DND-41 (cell line): ENCODE results near the gene C1orf21.
A peak's percentile ranks its signal among the peaks of the same experiment; 100 is the strongest.

Source experiments
- ATAC-seq: fragments of 200-7000 bp; cut with Tn5 transposase; 3 replicates; pipeline ENCODE4 v1.9.1; 2021; ENCODE audit warnings: low read depth; ENCODE audit not compliant: insufficient read depth
- DNase-seq: peaks from one replicate; pipeline ENCODE4 v3.0.0-alpha.2; 2020
- H2AFZ ChIP-seq: 2 replicates; pipeline ENCODE4 v1.6.0; 2012; ENCODE audit warnings: low read depth, low read length
- H3K27ac ChIP-seq: 2 replicates; pipeline ENCODE4 v1.5.1; 2012; ENCODE audit warnings: low read length, inconsistent platforms
- H3K27me3 ChIP-seq: fragments of 200-600 bp; sonication (generic); 2 replicates; pipeline ENCODE4 v1.6.0; 2012; ENCODE audit warnings: low read length, mild to moderate bottlenecking, inconsistent platforms; ENCODE audit not compliant: insufficient read depth, poor library complexity
- H3K36me3 ChIP-seq: 2 replicates; pipeline ENCODE4 v1.5.1; 2012; ENCODE audit warnings: low read length, inconsistent platforms; ENCODE audit not compliant: insufficient read depth
- H3K4me1 ChIP-seq: 2 replicates; pipeline ENCODE4 v1.5.1; 2012; ENCODE audit warnings: mild to moderate bottlenecking, low read length; ENCODE audit not compliant: insufficient read depth
- H3K4me2 ChIP-seq: 2 replicates; pipeline ENCODE4 v1.6.0; 2012; ENCODE audit warnings: mild to moderate bottlenecking, moderate library complexity, low read length, inconsistent platforms; ENCODE audit not compliant: insufficient read depth
- H3K4me3 ChIP-seq, 2 experiments: fragments of 200-600 bp in 1 of 2; shearing (Covaris generic) in 1 of 2; 2 replicates each; pipeline ENCODE4 v1.5.1; 2012 to 2016; ENCODE audit warnings: inconsistent platforms in 2 of 2, low read length in 2 of 2, mild to moderate bottlenecking in 2 of 2, low read depth in 1 of 2, moderate library complexity in 1 of 2
- H3K79me2 ChIP-seq: 2 replicates; pipeline ENCODE4 v1.6.0; 2012; ENCODE audit warnings: low read length, inconsistent platforms; ENCODE audit not compliant: insufficient read depth
- H3K9ac ChIP-seq: 2 replicates; pipeline ENCODE4 v1.6.0; 2012; ENCODE audit warnings: low read depth, mild to moderate bottlenecking, inconsistent platforms, low read length, moderate library complexity
- H3K9me3 ChIP-seq: 2 replicates; pipeline ENCODE4 v1.5.1; 2012; ENCODE audit warnings: low read length, moderate library complexity, mild to moderate bottlenecking, inconsistent platforms; ENCODE audit not compliant: insufficient read depth, severe bottlenecking
- H4K20me1 ChIP-seq: 2 replicates; pipeline ENCODE4 v1.6.0; 2012; ENCODE audit warnings: low read length; ENCODE audit not compliant: insufficient read depth
- CTCF ChIP-seq: IDR thresholded peaks from 2 replicates; pipeline ENCODE4 v1.5.1; 2012; ENCODE audit warnings: borderline replicate concordance, low read length, moderate library complexity, mild to moderate bottlenecking; ENCODE audit not compliant: poor library complexity, severe bottlenecking; ENCODE audit errors: extremely low read depth
- EZH2 ChIP-seq: IDR thresholded peaks from 3 replicates; pipeline ENCODE4 v1.6.1; 2012; ENCODE audit warnings: borderline replicate concordance, low read depth, mild to moderate bottlenecking, moderate library complexity, low read length, inconsistent platforms; ENCODE audit not compliant: severe bottlenecking

The C1orf21 gene

GRCh38 chr1:184370850-184371249 is 16.0 kb upstream of the C1orf21 start:
- Histone ChIP-seq H3K36me3 (no peaks in the 10 kb centered on the region), H3K9ac (no peak overlapping the region), H3K9me3 (no peaks in the 10 kb centered on the region), H4K20me1 (no peaks in the 10 kb centered on the region), H3K4me3 (no peak overlapping the region), H3K4me1 (no peaks in the 10 kb centered on the region), H2AFZ (no peak overlapping the region), H3K27me3 (peaks cover 13% of the 10 kb centered on the region), H3K79me2 (no peaks in the 10 kb centered on the region), H3K4me2 (no peak overlapping the region), H3K27ac (no peak overlapping the region)
- TF ChIP-seq CTCF: no peak
- no peak for TF ChIP-seq EZH2
- DNase-seq: no peak
- ATAC-seq: no peak

GRCh38 chr1:184373155-184373554 is 13.7 kb upstream of the C1orf21 start:
- Histone ChIP-seq H3K9me3 (no peaks in the 10 kb centered on the region), H3K27me3 (peaks cover 9% of the 10 kb centered on the region), H3K36me3 (no peaks in the 10 kb centered on the region), H2AFZ (no peak overlapping the region), H3K4me3 (no peak overlapping the region), H3K9ac (no peak overlapping the region), H3K79me2 (no peaks in the 10 kb centered on the region), H4K20me1 (no peaks in the 10 kb centered on the region), H3K4me1 (no peaks in the 10 kb centered on the region), H3K27ac (no peak overlapping the region), H3K4me2 (no peak overlapping the region)
- TF ChIP-seq EZH2 (no peak), CTCF (no peak)
- no peak for DNase-seq
- ATAC-seq: no peak

DNA sequence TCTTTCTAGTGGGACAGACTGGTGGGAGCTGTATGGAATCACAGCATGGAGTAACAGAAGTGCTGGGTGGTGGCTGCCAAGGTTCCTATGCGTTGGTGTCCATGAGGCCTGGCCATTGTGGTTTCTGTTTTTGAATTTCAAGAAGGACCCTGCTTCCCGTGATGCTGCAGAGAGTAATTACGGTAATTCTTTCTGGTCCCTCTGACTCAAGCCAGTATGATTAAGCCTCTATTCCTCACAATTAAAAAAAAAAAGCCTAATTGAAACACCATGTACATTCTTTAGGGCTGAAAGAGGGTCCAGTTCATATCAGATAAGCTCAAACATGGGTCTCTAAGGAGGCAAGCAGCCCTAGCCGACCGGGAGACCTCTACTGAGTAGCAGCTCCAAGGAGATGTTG is 10.5 kb upstream of the C1orf21 start:
- DNase-seq (no peak), ATAC-seq (no peak)
- H3K9me3 ChIP-seq: no peaks in the 10 kb centered on the region
- H3K27ac ChIP-seq: no peak overlapping the region
- no peaks in the 10 kb centered on the region for H3K36me3 ChIP-seq
- no peak overlapping the region for H2AFZ ChIP-seq
- H3K27me3 ChIP-seq: peaks cover 1% of the 10 kb centered on the region
- no peak overlapping the region for H3K4me3 ChIP-seq
- no peaks in the 10 kb centered on the region for H4K20me1 ChIP-seq
- H3K4me1 ChIP-seq: peaks cover 3% of the 10 kb centered on the region; the same call in 1 of the 2 replicates
- H3K9ac ChIP-seq: no peak overlapping the region
- no peaks in the 10 kb centered on the region for H3K79me2 ChIP-seq
- no peak overlapping the region for H3K4me2 ChIP-seq
- TF ChIP-seq EZH2 (no peak), CTCF (no peak)

- no peak overlapping the region for H3K9ac ChIP-seq
- H3K9me3 ChIP-seq: no peaks in the 10 kb centered on the region
- ATAC-seq (no peak), DNase-seq (no peak)
- peaks cover 7% of the 10 kb centered on the region for H3K27me3 ChIP-seq
- H3K79me2 ChIP-seq: no peaks in the 10 kb centered on the region
- no peaks in the 10 kb centered on the region for H4K20me1 ChIP-seq
- H3K4me3 ChIP-seq: no peak overlapping the region
- H3K36me3 ChIP-seq: no peaks in the 10 kb centered on the region
- no peak overlapping the region for H3K27ac ChIP-seq
- H3K4me2 ChIP-seq: no peak overlapping the region
- peak; percentile 32 for TF ChIP-seq CTCF
- no peak for TF ChIP-seq EZH2
- H3K4me1 ChIP-seq: peaks cover 3% of the 10 kb centered on the region; the same call in 1 of the 2 replicates
- no peak overlapping the region for H2AFZ ChIP-seq
Observed at GRCh38 chr1:184379111-184379752, 7.6 kb upstream of the C1orf21 start.
